ENCODE results near the gene FARS2.

- TF ChIP-seq POLR2A (IDR thresholded peaks at IDR 0.05; ENCODE audit: low read depth) (no peak), EP300 (IDR thresholded peaks at IDR 0.05) (no peak), CTCF (IDR thresholded peaks at IDR 0.05) (no peak)
Observed at GRCh38 chr6:5590187-5590586, 328.9 kb downstream of the FARS2 start.
